AG04449 (cell line): Measurements from ENCODE around the gene UCHL5.

Experiments used
- CTCF ChIA-PET: fragments of 350-600 bp; formaldehyde crosslinking; extraction: SDS; loops from one replicate; lab custom pipeline; 2021; ENCODE audit warnings: antibody characterized with exemption; lab: Yijun Ruan, JAX
- POLR2A ChIA-PET: fragments of 400-600, 350-600 bp; formaldehyde crosslinking; extraction: SDS; loops from one replicate; lab custom pipeline; 2020; ENCODE audit warnings: antibody characterized with exemption, inconsistent platforms; lab: Yijun Ruan, JAX
- DNase-seq: peaks from one replicate; pipeline ENCODE4 v3.0.0-alpha.2; 2010; ENCODE audit warnings: low read depth, low spot score
- H3K4me3 ChIP-seq: 2 replicates; pipeline ENCODE4 v1.5.1; 2011; ENCODE audit warnings: low read depth, mild to moderate bottlenecking, control low read depth, low read length
- CTCF ChIP-seq: IDR thresholded peaks from one replicate; pipeline ENCODE4 v1.5.1; 2011; ENCODE audit warnings: mild to moderate bottlenecking, moderate library complexity, low read length, control low read depth, inconsistent platforms; ENCODE audit not compliant: insufficient read depth; ENCODE audit errors: missing control alignments

Gene UCHL5

DNA sequence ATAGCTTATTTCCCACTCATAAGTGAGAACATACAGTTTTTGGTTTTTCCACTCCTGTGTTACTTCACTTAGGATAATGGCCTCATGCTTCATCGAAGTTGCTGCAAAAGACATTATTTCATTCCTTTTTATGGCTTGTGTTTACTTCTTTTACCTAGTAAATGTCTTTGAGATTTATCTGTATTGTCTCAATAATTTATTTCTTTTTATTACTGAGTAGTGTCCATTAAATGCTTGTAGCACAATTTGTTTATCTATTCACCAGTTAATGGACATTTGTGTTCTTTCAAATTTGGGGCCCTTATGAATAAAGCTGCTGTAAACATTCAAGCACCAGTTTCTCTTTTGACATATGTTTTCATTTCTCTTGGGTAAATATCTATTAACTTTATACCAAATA lies 86.0 kb downstream of the UCHL5 start:
- POLR2A ChIA-PET = no interaction called here

GRCh38 chr1:192969091-192969490 lies 90.1 kb downstream of the UCHL5 start:
- TF ChIP-seq CTCF = no peak
- POLR2A ChIA-PET = no interaction called here
- H3K4me3 ChIP-seq = no peak overlapping the region
- no peak for DNase-seq
- CTCF ChIA-PET = no interaction called here

More for the DNA sequence above, 86.0 kb downstream of the UCHL5 start:
- no peak for DNase-seq
- H3K4me3 ChIP-seq = no peak overlapping the region
- TF ChIP-seq CTCF = no peak
- CTCF ChIA-PET = interaction anchor here (1.0 kb wide), 1 partner anchor 46 kb away, joined by 3 read pairs; no protein-coding TSS in a partner anchor

DNA sequence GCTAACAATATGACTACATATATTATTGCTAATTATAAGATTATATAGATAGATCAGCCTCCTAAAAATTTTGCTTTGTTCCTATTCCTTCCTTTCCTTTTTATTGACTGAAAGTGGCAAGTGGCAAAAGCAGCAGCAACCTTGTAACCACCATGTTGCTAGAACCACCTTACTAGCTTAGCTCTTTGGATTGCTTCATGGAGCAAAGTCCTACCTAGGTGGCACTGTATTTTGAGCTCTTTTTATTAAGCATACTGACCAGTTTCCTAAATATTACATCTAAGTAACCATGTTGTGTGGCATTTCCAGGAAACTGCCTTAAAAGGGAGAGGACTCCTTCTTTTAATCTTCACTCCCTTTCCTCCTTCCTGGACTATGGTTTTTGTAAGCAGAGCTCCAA lies 90.8 kb downstream of the UCHL5 start:
- no peak for DNase-seq
- ChIA-PET POLR2A (no interaction called here), CTCF (interaction anchor here (0.9 to 1.0 kb wide), 2 partner anchors 9 to 53 kb away, joined by 3 read pairs; no protein-coding TSS in a partner anchor)
- no peak overlapping the region for H3K4me3 ChIP-seq
- TF ChIP-seq CTCF = no peak

DNA sequence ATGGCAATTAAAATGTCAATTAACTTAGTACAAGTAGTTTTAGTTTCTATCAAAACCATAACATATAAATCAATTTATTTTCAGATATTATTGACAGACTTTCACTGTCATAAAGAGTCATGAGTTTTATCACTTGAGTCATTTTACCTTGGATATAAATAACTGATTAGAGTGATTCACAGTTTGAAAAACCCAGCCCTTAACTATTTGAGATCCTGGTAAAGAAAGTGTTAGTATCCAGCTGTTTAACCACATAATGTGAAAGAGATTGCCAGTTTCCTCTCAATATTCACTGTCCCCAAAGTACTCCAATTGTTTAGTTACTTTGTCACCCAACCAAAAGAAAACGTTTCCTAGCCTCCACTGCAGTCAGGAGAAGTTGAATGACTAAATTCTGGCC lies 91.3 kb downstream of the UCHL5 start:
- CTCF ChIA-PET = interaction anchor here (0.9 to 1.0 kb wide), 2 partner anchors 9 to 53 kb away, joined by 3 read pairs; no protein-coding TSS in a partner anchor
- POLR2A ChIA-PET = no interaction called here
- H3K4me3 ChIP-seq = no peak overlapping the region
- no peak for TF ChIP-seq CTCF
- no peak for DNase-seq

- ChIA-PET CTCF (interaction anchor here (1.0 kb wide), 1 partner anchor 10 kb away, joined by 3 read pairs; no protein-coding TSS in a partner anchor), POLR2A (no interaction called here)
- TF ChIP-seq CTCF = no peak
- H3K4me3 ChIP-seq = no peak overlapping the region
- no peak for DNase-seq
Measured at GRCh38 chr1:192967211-192967877, 91.8 kb downstream of the UCHL5 start.

- POLR2A ChIA-PET = no interaction called here
- no peak overlapping the region for H3K4me3 ChIP-seq
- DNase-seq = no peak
- no peak for TF ChIP-seq CTCF
- CTCF ChIA-PET = no interaction called here
Measured at GRCh38 chr1:192966073-192966472, 93.1 kb downstream of the UCHL5 start.
